Dendritic cell treated with granulocyte-macrophage colony-stimulating factor and Interleukin-4, amounts not matched to agents 40 ng/mL and 50 ng/mL, for 4 days (primary cell): ENCODE results near the gene BACE1-AS.

ENCODE experiments used
- H3K27ac Mint-ChIP-seq: one replicate; pipeline ENCODE4 v1.8.0; 2022; ENCODE audit warnings: mild to moderate bottlenecking, mixed read lengths
- H3K27me3 Mint-ChIP-seq: one replicate; pipeline ENCODE4 v1.8.0; 2022; ENCODE audit warnings: mild to moderate bottlenecking, mixed read lengths
- H3K36me3 Mint-ChIP-seq: one replicate; pipeline ENCODE4 v1.8.0; 2022; ENCODE audit warnings: low read depth, mixed read lengths
- H3K4me1 Mint-ChIP-seq: one replicate; pipeline ENCODE4 v1.8.0; 2022; ENCODE audit warnings: low read depth, mixed read lengths
- H3K4me3 Mint-ChIP-seq: one replicate; pipeline ENCODE4 v1.8.0; 2022; ENCODE audit warnings: mild to moderate bottlenecking, moderate library complexity, mixed read lengths
- H3K9me3 Mint-ChIP-seq: one replicate; pipeline ENCODE4 v1.8.0; 2022; ENCODE audit warnings: mixed read lengths
- intact Hi-C: fragments of 100-400 bp; cut with micrococcal nuclease; formaldehyde crosslinking; loops from one replicate; pipeline ENCODE4 v1.15.0; 2022

The BACE1-AS gene

GRCh38 chr11:117300283-117300663 is 9.1 kb downstream of the BACE1-AS start:
- Mint-ChIP-seq H3K36me3 (no peaks in the 10 kb centered on the region), H3K9me3 (no peaks in the 10 kb centered on the region), H3K4me3 (no peak overlapping the region), H3K27ac (no peak overlapping the region), H3K27me3 (no peaks in the 10 kb centered on the region), H3K4me1 (peaks cover 15% of the 10 kb centered on the region)
- intact Hi-C loops: no loop called here

DNA sequence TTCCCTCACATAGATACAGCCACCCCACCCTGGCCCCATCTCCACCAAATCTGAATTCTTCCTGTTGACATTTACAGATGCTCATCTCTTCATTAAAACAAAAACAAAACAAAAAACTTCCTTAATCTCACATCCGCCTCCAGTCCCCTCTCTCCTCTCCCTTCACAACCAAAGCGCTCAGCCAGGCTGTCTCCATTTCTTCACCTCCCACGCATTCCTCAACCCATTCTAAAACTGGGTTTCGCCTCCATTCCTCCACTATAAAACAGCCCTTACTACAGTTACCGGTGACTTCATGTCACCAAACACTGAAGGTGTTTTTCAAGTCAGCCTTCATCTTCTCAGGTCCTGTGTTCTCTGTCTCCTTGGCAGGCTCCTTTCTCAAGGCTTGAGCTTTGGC is 9.6 kb downstream of the BACE1-AS start:
- Mint-ChIP-seq H3K27ac (no peak overlapping the region), H3K27me3 (no peaks in the 10 kb centered on the region)

DNA sequence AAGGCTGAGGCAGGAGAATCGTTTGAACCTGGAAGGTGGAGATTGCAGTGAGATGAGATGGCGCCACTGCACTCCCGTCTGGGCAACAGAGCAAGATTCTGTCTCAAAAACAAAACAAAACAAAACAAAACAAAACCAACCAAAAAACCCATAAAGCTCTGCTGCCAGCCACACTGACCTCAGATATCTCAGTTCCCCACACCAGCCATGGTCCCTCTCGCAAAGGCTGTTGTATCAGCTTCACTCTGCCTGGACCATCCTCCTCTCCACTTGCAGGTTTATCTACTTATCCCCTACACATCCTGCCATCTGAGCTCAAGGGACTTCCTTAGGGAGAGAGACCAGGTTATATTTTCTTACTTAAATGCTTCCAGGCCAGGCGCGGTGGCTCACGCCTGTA is 11.1 kb downstream of the BACE1-AS start:
- intact Hi-C loops: no loop called here
- Mint-ChIP-seq H3K27ac (no peak overlapping the region), H3K4me3 (no peak overlapping the region), H3K36me3 (no peaks in the 10 kb centered on the region), H3K27me3 (no peaks in the 10 kb centered on the region), H3K9me3 (no peaks in the 10 kb centered on the region), H3K4me1 (peaks cover 15% of the 10 kb centered on the region)

More for the DNA sequence above, 9.6 kb downstream of the BACE1-AS start:
- intact Hi-C loops: no loop called here
- Mint-ChIP-seq H3K36me3 (no peaks in the 10 kb centered on the region), H3K4me1 (peaks cover 15% of the 10 kb centered on the region), H3K4me3 (no peak overlapping the region), H3K9me3 (no peaks in the 10 kb centered on the region)

GRCh38 chr11:117303101-117303500 is 12.0 kb downstream of the BACE1-AS start:
- Mint-ChIP-seq H3K4me1 (peaks cover 15% of the 10 kb centered on the region), H3K27me3 (no peaks in the 10 kb centered on the region), H3K36me3 (no peaks in the 10 kb centered on the region), H3K4me3 (no peak overlapping the region), H3K27ac (no peak overlapping the region), H3K9me3 (no peaks in the 10 kb centered on the region)
- intact Hi-C loops: no loop called here

GRCh38 chr11:117303646-117304315 is 12.6 kb downstream of the BACE1-AS start:
- intact Hi-C loops: no loop called here
- Mint-ChIP-seq H3K27ac (no peak overlapping the region), H3K4me3 (no peak overlapping the region), H3K4me1 (peaks cover 15% of the 10 kb centered on the region), H3K9me3 (no peaks in the 10 kb centered on the region), H3K36me3 (no peaks in the 10 kb centered on the region), H3K27me3 (no peaks in the 10 kb centered on the region)

GRCh38 chr11:117305145-117305544 is 14.0 kb downstream of the BACE1-AS start:
- intact Hi-C loops: no loop called here
- Mint-ChIP-seq H3K27me3 (no peaks in the 10 kb centered on the region), H3K4me3 (no peak overlapping the region), H3K9me3 (no peaks in the 10 kb centered on the region), H3K27ac (no peak overlapping the region), H3K4me1 (peaks cover 9% of the 10 kb centered on the region), H3K36me3 (no peaks in the 10 kb centered on the region)

DNA sequence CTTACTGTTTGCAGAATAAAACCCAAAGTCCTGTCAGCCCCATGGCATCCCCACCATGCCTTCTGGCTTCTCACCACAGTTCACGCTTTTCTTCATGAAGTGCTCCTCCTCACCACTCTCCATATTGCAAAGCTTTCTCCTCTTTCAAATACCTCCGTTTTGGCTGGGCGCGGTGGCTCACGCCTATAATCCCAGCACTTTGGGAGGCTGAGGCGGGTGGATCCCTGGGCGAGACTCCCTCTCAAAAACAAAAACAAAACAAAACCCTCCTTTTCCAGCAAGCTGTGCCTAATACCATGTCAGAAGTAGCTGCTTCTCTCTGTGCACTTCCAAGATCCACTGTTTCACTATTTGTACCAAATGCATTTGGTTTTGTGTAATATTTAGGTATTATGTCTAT is 18.2 kb downstream of the BACE1-AS start:
- no peaks in the 10 kb centered on the region for H3K9me3 Mint-ChIP-seq
- no peak overlapping the region for H3K4me3 Mint-ChIP-seq
- H3K4me1 Mint-ChIP-seq: peaks cover 13% of the 10 kb centered on the region
- H3K36me3 Mint-ChIP-seq: no peaks in the 10 kb centered on the region
- intact Hi-C loops: no loop called here
- no peaks in the 10 kb centered on the region for H3K27me3 Mint-ChIP-seq
- H3K27ac Mint-ChIP-seq: no peak overlapping the region

DNA sequence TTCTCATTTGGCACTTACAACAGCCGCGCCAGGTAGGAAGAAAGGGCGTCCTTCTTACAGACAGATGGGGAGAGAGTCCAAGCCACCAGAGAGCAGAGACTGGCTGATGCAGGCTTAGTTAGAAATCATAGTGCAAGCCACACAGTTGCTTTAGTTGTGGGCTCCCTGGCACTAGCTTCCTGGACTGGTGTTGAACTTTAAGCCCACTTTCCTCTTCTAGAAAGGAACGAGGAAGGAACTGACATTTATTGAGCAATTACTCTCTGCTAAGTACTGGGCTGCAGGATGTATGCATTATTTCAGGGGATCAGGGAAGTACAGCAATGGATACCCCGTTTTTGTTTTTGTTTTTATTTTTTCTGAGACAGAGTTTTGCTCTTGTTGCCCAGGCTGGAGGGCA is 21.9 kb downstream of the BACE1-AS start:
- Mint-ChIP-seq H3K4me3 (no peak overlapping the region), H3K36me3 (peaks cover 8% of the 10 kb centered on the region), H3K27me3 (peaks cover 20% of the 10 kb centered on the region), H3K9me3 (no peaks in the 10 kb centered on the region), H3K4me1 (peaks cover 29% of the 10 kb centered on the region), H3K27ac (peak overlapping the region; percentile 53)
- intact Hi-C loops: no loop called here

- H3K27ac Mint-ChIP-seq: peak overlapping the region; percentile 35
- no peaks in the 10 kb centered on the region for H3K9me3 Mint-ChIP-seq
- peaks cover 8% of the 10 kb centered on the region for H3K36me3 Mint-ChIP-seq
- H3K4me3 Mint-ChIP-seq: peak overlapping the region; percentile 89
- intact Hi-C loops: no loop called here
- peaks cover 26% of the 10 kb centered on the region for H3K27me3 Mint-ChIP-seq
- peaks cover 29% of the 10 kb centered on the region for H3K4me1 Mint-ChIP-seq
Observed at GRCh38 chr11:117313828-117314768, 23.0 kb downstream of the BACE1-AS start.

DNA sequence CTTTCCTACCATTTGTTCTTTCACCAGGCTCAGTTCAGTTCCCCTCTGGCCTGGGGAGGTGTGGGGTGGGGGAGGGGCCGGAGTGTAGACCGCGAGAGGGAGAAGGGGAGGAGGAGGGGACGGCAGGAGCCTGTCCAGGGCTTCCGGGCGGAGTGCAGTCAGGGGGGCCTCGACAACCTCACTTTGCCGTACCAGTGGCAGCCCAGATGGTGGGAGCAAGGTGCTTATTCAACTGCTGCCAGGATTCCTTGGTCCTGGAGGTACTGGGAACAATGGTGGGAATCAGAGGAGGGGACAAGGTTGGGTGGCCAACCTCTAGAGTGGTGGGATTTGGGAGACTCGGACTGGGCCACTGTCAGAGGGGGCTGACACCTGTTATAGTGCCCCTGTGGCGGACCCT is 23.7 kb downstream of the BACE1-AS start:
- intact Hi-C loops: loop anchor here (5.0 kb wide), 1 partner anchor 83 kb away; the partner anchor contains the start of genes PCSK7 and RNF214
- Mint-ChIP-seq H3K27ac (peak overlapping the region; percentile 35), H3K9me3 (no peaks in the 10 kb centered on the region), H3K4me1 (peaks cover 29% of the 10 kb centered on the region), H3K4me3 (peak overlapping the region; percentile 89), H3K27me3 (peaks cover 26% of the 10 kb centered on the region), H3K36me3 (peaks cover 8% of the 10 kb centered on the region)

DNA sequence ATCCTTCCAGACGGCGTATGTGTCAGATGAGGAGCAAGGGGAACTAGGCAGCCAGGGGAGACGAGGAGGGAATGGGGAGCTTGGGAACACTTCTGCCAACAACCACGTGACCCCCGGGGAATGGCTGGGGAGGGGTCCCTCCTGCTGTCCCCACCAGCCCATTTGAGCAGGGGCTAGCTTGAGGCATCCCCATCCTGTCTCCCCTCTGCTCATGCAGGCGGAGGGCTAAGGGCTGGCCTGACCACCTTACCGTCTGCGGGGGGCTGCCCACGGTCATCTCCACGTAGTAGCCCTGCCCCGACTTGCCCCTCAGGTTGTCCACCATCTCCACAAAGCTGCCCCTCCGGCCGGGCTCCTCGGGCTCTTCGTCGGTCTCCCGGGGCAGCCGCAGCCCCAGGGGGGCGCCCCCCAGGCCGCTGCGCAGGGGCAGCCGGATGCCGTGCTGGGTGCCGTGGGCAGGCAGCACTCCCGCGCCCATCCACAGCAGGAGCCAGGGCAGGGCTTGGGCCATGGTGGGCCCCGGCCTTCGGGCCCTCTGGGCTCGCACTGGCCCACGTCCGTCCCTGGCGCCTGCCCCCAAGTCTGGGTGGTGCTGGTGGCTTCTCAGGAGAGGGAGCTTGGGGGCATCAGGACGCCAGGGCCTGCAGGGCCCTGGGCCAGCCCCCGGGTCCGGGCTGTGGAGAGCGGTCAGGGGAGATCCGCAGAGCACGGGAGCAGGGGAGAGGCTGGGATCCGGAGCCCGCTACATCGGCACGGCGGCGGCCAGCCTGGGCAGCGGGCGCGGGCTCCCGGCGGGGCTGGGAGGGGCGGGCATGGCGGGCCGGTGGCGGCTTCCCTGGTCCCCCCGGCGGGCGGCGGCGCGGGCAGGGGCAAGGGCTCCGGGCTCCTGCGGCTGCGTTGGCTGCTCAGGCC is 24.4 kb downstream of the BACE1-AS start:
- Mint-ChIP-seq H3K9me3 (no peaks in the 10 kb centered on the region), H3K27me3 (peaks cover 26% of the 10 kb centered on the region), H3K4me1 (peaks cover 29% of the 10 kb centered on the region), H3K36me3 (peaks cover 8% of the 10 kb centered on the region), H3K27ac (peak overlapping the region; percentile 24), H3K4me3 (peak overlapping the region; percentile 89)
- intact Hi-C loops: loop anchor here (5.0 kb wide), 1 partner anchor 83 kb away; the partner anchor contains the start of genes PCSK7 and RNF214

GRCh38 chr11:117316197-117316961 is 25.2 kb downstream of the BACE1-AS start, which contains the start of gene BACE1:
Gene BACE1 (minus strand): TSS chr11:117316256. CDS start chr11:117315795, 461 bp downstream.
- Mint-ChIP-seq H3K27ac (peak within 1 kb of the TSS; percentile 24), H3K27me3 (peaks cover 26% of the 10 kb centered on the region), H3K9me3 (no peaks in the 10 kb centered on the region), H3K4me1 (peaks cover 29% of the 10 kb centered on the region), H3K36me3 (peaks cover 8% of the 10 kb centered on the region), H3K4me3 (peak within 1 kb of the TSS; percentile 89)
- intact Hi-C loops: loop anchor here (5.0 kb wide), 1 partner anchor 84 kb away; the partner anchor contains the start of genes PCSK7 and RNF214

DNA sequence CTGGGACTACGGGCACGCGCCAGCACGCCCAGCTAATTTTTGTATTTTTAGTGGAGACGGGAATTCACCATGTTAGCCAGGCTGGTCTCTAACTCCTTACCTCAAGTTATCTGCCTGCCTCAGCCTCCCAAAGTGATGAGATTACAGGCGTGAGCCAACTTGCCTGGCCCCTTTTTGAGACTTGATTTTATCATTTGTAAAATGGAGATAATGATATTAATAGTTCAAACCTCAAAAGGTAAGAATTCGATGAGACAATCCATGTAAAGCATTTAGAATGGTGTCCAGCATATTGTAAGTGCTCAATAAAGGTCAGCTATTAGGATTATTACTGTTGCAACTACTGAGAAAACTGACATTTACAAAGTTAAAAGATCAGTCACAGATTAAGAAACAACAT is 27.6 kb downstream of the BACE1-AS start:
- H3K4me3 Mint-ChIP-seq: no peak overlapping the region
- H3K4me1 Mint-ChIP-seq: peaks cover 25% of the 10 kb centered on the region
- H3K27ac Mint-ChIP-seq: no peak overlapping the region
- H3K36me3 Mint-ChIP-seq: peaks cover 8% of the 10 kb centered on the region
- no peaks in the 10 kb centered on the region for H3K9me3 Mint-ChIP-seq
- H3K27me3 Mint-ChIP-seq: peaks cover 26% of the 10 kb centered on the region
- intact Hi-C loops: loop anchor here (5.0 kb wide), 1 partner anchor 86 kb away; the partner anchor contains the start of genes PCSK7 and RNF214
